HEK293T (cell line): ENCODE data around the gene GK2.

Experiments used
- ELF4 ChIP-seq: fragments of 450-650 bp; IDR thresholded peaks from 2 replicates; pipeline ENCODE4 v1.6.1; 2017; ENCODE audit warnings: antibody characterized with exemption
- FOXA1 ChIP-seq: fragments of 450-650 bp; IDR thresholded peaks from 2 replicates; pipeline ENCODE4 v1.6.1; 2016; ENCODE audit warnings: mild to moderate bottlenecking
- L3MBTL2 ChIP-seq: fragments of 450-650 bp; conservative IDR thresholded peaks from 2 replicates; pipeline ENCODE4 v1.6.1; 2016; ENCODE audit warnings: mild to moderate bottlenecking
- SUZ12 ChIP-seq: fragments of 450-650 bp; IDR thresholded peaks from 2 replicates; pipeline ENCODE4 v1.6.1; 2016; ENCODE audit warnings: mild to moderate bottlenecking

DNA sequence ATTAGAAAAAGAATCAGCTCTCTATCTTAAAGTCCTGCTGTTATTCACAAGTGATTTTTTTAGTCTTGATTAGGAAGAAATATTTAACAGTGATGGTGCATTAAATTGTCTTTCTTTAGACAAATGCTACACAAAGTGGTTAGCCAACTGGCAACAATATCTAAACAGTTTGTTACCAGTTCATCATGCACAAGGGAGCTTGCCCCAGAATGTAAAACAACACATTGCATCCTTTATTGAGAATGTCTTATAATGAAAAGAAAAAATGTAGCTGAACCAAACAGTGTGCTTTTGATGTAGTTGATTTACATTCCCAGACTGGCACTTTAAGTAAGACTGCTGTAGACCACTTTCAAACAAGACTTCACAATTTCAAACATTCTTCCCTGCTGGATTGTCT lies 48.0 kb downstream of the GK2 start:
- TF ChIP-seq FOXA1 (no peak), L3MBTL2 (no peak), ELF4 (no peak), SUZ12 (no peak)
